Activated CD8-positive, alpha-beta memory T cell treated with anti-CD3 and anti-CD28 coated beads, Interleukin-2, amount 10 ng/mL, durations not matched to agents 7 days and 5 days (primary cell): ENCODE measurements around the gene PDPN. TPM values are rescaled to one million over a fixed set of nuclear protein-coding genes. Genes with fewer than 3 reads are reported as not detected.

Source experiments
- ATAC-seq: fragments of 150-1000 bp; cut with Tn5 transposase; one replicate; pipeline ENCODE4 v1.10.0; 2021; ENCODE audit warnings: moderate library complexity
- CTCF ChIA-PET: fragments of 350-600 bp; sonication (Branson Sonifier 250); formaldehyde crosslinking; loops from one replicate; lab custom pipeline; 2021; ENCODE audit warnings: antibody characterized with exemption; lab: Charles Lee
- DNase-seq: peaks from one replicate; pipeline ENCODE4 v3.0.0-alpha.2; 2020
- H3K27ac Mint-ChIP-seq: one replicate; pipeline ENCODE4 v1.8.0; 2021; ENCODE audit warnings: mild to moderate bottlenecking, mixed read lengths
- H3K27me3 Mint-ChIP-seq: one replicate; pipeline ENCODE4 v1.8.0; 2021; ENCODE audit warnings: mixed read lengths
- H3K36me3 Mint-ChIP-seq: one replicate; pipeline ENCODE4 v1.8.0; 2021; ENCODE audit warnings: mild to moderate bottlenecking, mixed read lengths
- H3K4me1 Mint-ChIP-seq: one replicate; pipeline ENCODE4 v1.8.0; 2021; ENCODE audit warnings: mixed read lengths
- H3K4me3 Mint-ChIP-seq: one replicate; pipeline ENCODE4 v1.8.0; 2021; ENCODE audit warnings: mild to moderate bottlenecking, moderate library complexity, mixed read lengths
- H3K9me3 Mint-ChIP-seq: one replicate; pipeline ENCODE4 v1.8.0; 2022; ENCODE audit warnings: low read depth, mixed read lengths
- total RNA-seq, 2 experiments: library from RNA; stranded (reverse); gene quantifications; one replicate each; pipeline ENCODE4 v1.2.3, GENCODE V29; 2021

PDPN gene
- total RNA-seq, 2 experiments from 2014 or later = not detected

- no peaks in the 10 kb centered on the region for H3K4me1 Mint-ChIP-seq
- H3K27me3 Mint-ChIP-seq = no peaks in the 10 kb centered on the region
- no peak overlapping the region for H3K27ac Mint-ChIP-seq
- H3K36me3 Mint-ChIP-seq = no peaks in the 10 kb centered on the region
- DNase-seq (no peak), ATAC-seq (no peak)
- no peak overlapping the region for H3K4me3 Mint-ChIP-seq
- H3K9me3 Mint-ChIP-seq = peaks cover 3% of the 10 kb centered on the region
- CTCF ChIA-PET = interaction anchor here (0.7 kb wide), 1 partner anchor 521 kb away, joined by 3 read pairs; no protein-coding TSS in a partner anchor
Observed at GRCh38 chr1:13643017-13643416, 59.4 kb downstream of the PDPN start.

- no peak overlapping the region for H3K4me3 Mint-ChIP-seq
- DNase-seq (no peak), ATAC-seq (no peak)
- H3K36me3 Mint-ChIP-seq = no peaks in the 10 kb centered on the region
- CTCF ChIA-PET = no interaction called here
- H3K27ac Mint-ChIP-seq = no peak overlapping the region
- H3K9me3 Mint-ChIP-seq = peaks cover 3% of the 10 kb centered on the region
- H3K4me1 Mint-ChIP-seq = no peaks in the 10 kb centered on the region
- peaks cover 4% of the 10 kb centered on the region for H3K27me3 Mint-ChIP-seq
Observed at GRCh38 chr1:13646521-13646920, 62.9 kb downstream of the PDPN start.

- H3K27me3 Mint-ChIP-seq = peaks cover 27% of the 10 kb centered on the region
- H3K27ac Mint-ChIP-seq = no peak overlapping the region
- no peak overlapping the region for H3K4me3 Mint-ChIP-seq
- peaks cover 3% of the 10 kb centered on the region for H3K9me3 Mint-ChIP-seq
- CTCF ChIA-PET = no interaction called here
- no peaks in the 10 kb centered on the region for H3K36me3 Mint-ChIP-seq
- no peak for ATAC-seq
- DNase-seq = no peak
- no peaks in the 10 kb centered on the region for H3K4me1 Mint-ChIP-seq
Observed at GRCh38 chr1:13651279-13651678, 67.6 kb downstream of the PDPN start.

GRCh38 chr1:13652238-13652637 is 68.6 kb downstream of the PDPN start:
- Mint-ChIP-seq H3K27me3 (peaks cover 27% of the 10 kb centered on the region), H3K4me3 (no peak overlapping the region), H3K27ac (no peak overlapping the region), H3K36me3 (no peaks in the 10 kb centered on the region), H3K4me1 (no peaks in the 10 kb centered on the region), H3K9me3 (peaks cover 3% of the 10 kb centered on the region)
- DNase-seq = no peak
- CTCF ChIA-PET = no interaction called here
- no peak for ATAC-seq

GRCh38 chr1:13661539-13661938 is 77.9 kb downstream of the PDPN start:
- H3K9me3 Mint-ChIP-seq = peaks cover 3% of the 10 kb centered on the region
- peaks cover 13% of the 10 kb centered on the region for H3K4me1 Mint-ChIP-seq
- ATAC-seq = no peak
- peaks cover 6% of the 10 kb centered on the region for H3K27me3 Mint-ChIP-seq
- no peak for DNase-seq
- no peak overlapping the region for H3K4me3 Mint-ChIP-seq
- CTCF ChIA-PET = no interaction called here
- no peak overlapping the region for H3K27ac Mint-ChIP-seq
- peaks cover 2% of the 10 kb centered on the region for H3K36me3 Mint-ChIP-seq

GRCh38 chr1:13662493-13662892 is 78.9 kb downstream of the PDPN start:
- no peak overlapping the region for H3K27ac Mint-ChIP-seq
- no peak for ATAC-seq
- H3K9me3 Mint-ChIP-seq = peaks cover 3% of the 10 kb centered on the region
- peaks cover 13% of the 10 kb centered on the region for H3K4me1 Mint-ChIP-seq
- no peak for DNase-seq
- peaks cover 2% of the 10 kb centered on the region for H3K36me3 Mint-ChIP-seq
- CTCF ChIA-PET = interaction anchor here (0.6 kb wide), 1 partner anchor 71 kb away, joined by 4 read pairs; no protein-coding TSS in a partner anchor
- H3K27me3 Mint-ChIP-seq = peaks cover 6% of the 10 kb centered on the region
- no peak overlapping the region for H3K4me3 Mint-ChIP-seq

GRCh38 chr1:13663969-13664368 is 80.3 kb downstream of the PDPN start:
- DNase-seq (no peak), ATAC-seq (no peak)
- Mint-ChIP-seq H3K36me3 (peaks cover 2% of the 10 kb centered on the region), H3K27me3 (peaks cover 6% of the 10 kb centered on the region), H3K9me3 (peaks cover 3% of the 10 kb centered on the region), H3K27ac (no peak overlapping the region), H3K4me1 (peaks cover 13% of the 10 kb centered on the region), H3K4me3 (no peak overlapping the region)
- CTCF ChIA-PET = interaction anchor here (1.5 to 1.9 kb wide), 2 partner anchors 35 to 147 kb away, joined by 5 read pairs; no protein-coding TSS in a partner anchor

- H3K27me3 Mint-ChIP-seq = peaks cover 6% of the 10 kb centered on the region
- no peak overlapping the region for H3K4me3 Mint-ChIP-seq
- ATAC-seq = peak; percentile 16
Observed at GRCh38 chr1:13664451-13664850, 80.8 kb downstream of the PDPN start.

GRCh38 chr1:13666317-13666716 is 82.7 kb downstream of the PDPN start:
- H3K27me3 Mint-ChIP-seq = peaks cover 6% of the 10 kb centered on the region
- no peak overlapping the region for H3K4me3 Mint-ChIP-seq
- ATAC-seq (no peak), DNase-seq (no peak)
- CTCF ChIA-PET = interaction anchor here (0.7 to 2.2 kb wide), 7 partner anchors 8 to 158 kb away, joined by 3 to 27 read pairs (median 4); no protein-coding TSS in a partner anchor
- H3K9me3 Mint-ChIP-seq = no peaks in the 10 kb centered on the region
- no peak overlapping the region for H3K27ac Mint-ChIP-seq
- H3K4me1 Mint-ChIP-seq = peaks cover 13% of the 10 kb centered on the region
- no peaks in the 10 kb centered on the region for H3K36me3 Mint-ChIP-seq

More at GRCh38 chr1:13664451-13664850, 80.8 kb downstream of the PDPN start:
- H3K9me3 Mint-ChIP-seq = peaks cover under 1% of the 10 kb centered on the region
- no peak overlapping the region for H3K27ac Mint-ChIP-seq
- no peak for DNase-seq
- H3K4me1 Mint-ChIP-seq = peaks cover 13% of the 10 kb centered on the region
- CTCF ChIA-PET = interaction anchor here (1.2 to 2.2 kb wide), 5 partner anchors 10 to 298 kb away, joined by 3 to 27 read pairs (median 5); no protein-coding TSS in a partner anchor
- H3K36me3 Mint-ChIP-seq = peaks cover under 1% of the 10 kb centered on the region

Other genes starting within 250 kb of the PDPN start
- gene PRAMEF14, start 236.7 kb upstream of the PDPN start, total RNA-seq = not detected
- gene PRAMEF19, start 211.9 kb upstream of the PDPN start, total RNA-seq = not detected
- not detected for gene PRAMEF17, start 194.2 kb upstream of the PDPN start, total RNA-seq
- gene PRAMEF20, start 173.4 kb upstream of the PDPN start, total RNA-seq = not detected
- gene LRRC38, start 69.8 kb upstream of the PDPN start, total RNA-seq = not detected
- 10 to 100 TPM; 55.0 to 58.5 TPM for gene PRDM2, start 116.4 kb downstream of the PDPN start, total RNA-seq